ENCODE measurements around the gene CYP46A1.
"Not testable (repeated sequence)": the region's sequence is repeated elsewhere in the genome, so short reads cannot be mapped to it uniquely, and the experiment has no call there.

Gene CYP46A1

DNA sequence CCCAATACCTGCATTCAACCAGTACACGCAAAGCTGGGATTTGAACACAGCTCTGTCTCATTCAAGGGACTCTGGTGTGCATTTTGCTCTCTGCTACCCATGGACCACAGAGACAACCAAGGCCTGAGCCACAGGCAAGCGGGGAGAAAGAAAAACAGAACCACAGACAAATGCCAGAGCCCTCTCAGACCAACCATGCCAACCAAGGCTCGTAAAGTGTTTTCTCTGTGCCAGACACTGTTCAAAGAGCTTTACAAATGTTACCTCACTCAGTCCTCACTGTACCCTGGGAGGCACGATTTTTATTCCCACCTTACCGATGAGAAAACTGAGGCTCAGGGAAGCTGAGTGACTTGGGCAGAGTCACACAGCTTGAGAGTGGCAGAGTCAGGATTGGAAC is 76.7 kb downstream of the CYP46A1 start:
- no peak for TF ChIP-seq CTCF (IDR thresholded peaks at IDR 0.05; ENCODE audit: low read depth, low read length)
- no peak overlapping the region for H3K4me3 ChIP-seq (ENCODE audit: low read depth, low read length)
- DNase-seq (ENCODE audit: low read depth, low spot score) = no peak
- in situ Hi-C loops (cut with HindIII; ENCODE audit: low sequenced_read_pairs) = no loop called here

DNA sequence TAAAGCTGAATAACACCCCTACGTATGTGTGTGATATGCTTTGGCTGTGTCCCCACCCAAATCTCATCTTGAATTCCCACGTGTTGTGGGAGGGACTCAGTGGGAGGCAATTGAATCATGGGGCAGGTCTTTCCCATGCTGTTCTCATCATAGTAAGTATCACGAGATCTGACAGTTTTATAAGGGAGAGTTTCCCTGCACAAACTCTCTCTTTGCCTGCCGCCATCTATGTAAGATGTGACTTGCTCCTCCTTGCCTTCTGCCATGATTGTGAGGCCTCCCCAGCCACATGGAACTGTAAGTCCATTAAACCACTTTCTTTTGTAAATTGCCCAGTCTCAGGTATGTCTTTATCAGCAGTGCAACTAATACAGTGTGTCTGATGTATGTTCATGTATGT is 78.8 kb downstream of the CYP46A1 start:
- DNase-seq (ENCODE audit: low read depth, low spot score); H3K4me3 ChIP-seq (ENCODE audit: low read depth, low read length); in situ Hi-C loops (cut with HindIII; ENCODE audit: low sequenced_read_pairs): not testable (repeated sequence)

GRCh38 chr14:99763527-99764221 is 79.6 kb downstream of the CYP46A1 start:
- no peak overlapping the region for H3K4me3 ChIP-seq (ENCODE audit: low read depth, low read length)
- TF ChIP-seq CTCF (IDR thresholded peaks at IDR 0.05; ENCODE audit: low read depth, low read length) = no peak
- in situ Hi-C loops (cut with HindIII; ENCODE audit: low sequenced_read_pairs) = no loop called here
- no peak for DNase-seq (ENCODE audit: low read depth, low spot score)

- in situ Hi-C loops (cut with HindIII; ENCODE audit: low sequenced_read_pairs) = no loop called here
- no peak for TF ChIP-seq CTCF (IDR thresholded peaks at IDR 0.05; ENCODE audit: low read depth, low read length)
- no peak overlapping the region for H3K4me3 ChIP-seq (ENCODE audit: low read depth, low read length)
- no peak for DNase-seq (ENCODE audit: low read depth, low spot score)
These were observed 80.2 kb downstream of the CYP46A1 start for GRCh38 chr14:99764222-99764706.

- no peak for TF ChIP-seq CTCF (IDR thresholded peaks at IDR 0.05; ENCODE audit: low read depth, low read length)
These were observed 84.3 kb downstream of the CYP46A1 start for GRCh38 chr14:99768381-99768780.

GRCh38 chr14:99769123-99769522 is 85.0 kb downstream of the CYP46A1 start:
- TF ChIP-seq CTCF (IDR thresholded peaks at IDR 0.05; ENCODE audit: low read depth, low read length) = no peak
- in situ Hi-C loops (cut with HindIII; ENCODE audit: low sequenced_read_pairs) = no loop called here
- H3K4me3 ChIP-seq (ENCODE audit: low read depth, low read length) = no peak overlapping the region
- no peak for DNase-seq (ENCODE audit: low read depth, low spot score)

More at GRCh38 chr14:99768381-99768780, 84.3 kb downstream of the CYP46A1 start:
- in situ Hi-C loops (cut with HindIII; ENCODE audit: low sequenced_read_pairs) = no loop called here
- DNase-seq (ENCODE audit: low read depth, low spot score) = no peak
- H3K4me3 ChIP-seq (ENCODE audit: low read depth, low read length) = no peak overlapping the region

- no peak for TF ChIP-seq CTCF (IDR thresholded peaks at IDR 0.05; ENCODE audit: low read depth, low read length)
- DNase-seq (ENCODE audit: low read depth, low spot score) = no peak
- H3K4me3 ChIP-seq (ENCODE audit: low read depth, low read length) = no peak overlapping the region
- in situ Hi-C loops (cut with HindIII; ENCODE audit: low sequenced_read_pairs) = no loop called here
These were observed 85.7 kb downstream of the CYP46A1 start for GRCh38 chr14:99769799-99770198.
